ENCODE measurements around the gene INVS.

- TF ChIP-seq CTCF (IDR thresholded peaks at IDR 0.05) (no peak), EZH2 (IDR thresholded peaks at IDR 0.05; ENCODE audit: borderline replicate concordance, insufficient read depth, low read depth, low read length, poor library complexity, severe bottlenecking) (no peak)
These were observed 120.3 kb downstream of the INVS start for GRCh38 chr9:100219347-100219746.
